SK-N-SH treated with all-trans-retinoic acid at 6 μM for 48 hours (cell line): Measurements from ENCODE around the gene TAS2R8.
"Not testable (repeated sequence)": the region's sequence is repeated elsewhere in the genome, so short reads cannot be mapped to it uniquely, and the experiment has no call there.

Source experiments
- ATAC-seq: fragments of 200-7000 bp; cut with Tn5 transposase; 3 replicates; pipeline ENCODE4 v1.9.1; 2020; ENCODE audit warnings: mild to moderate bottlenecking, moderate library complexity
- ARNTL ChIP-seq: fragments of 450-650 bp; formaldehyde crosslinking; IDR thresholded peaks from 2 replicates; pipeline ENCODE4 v1.5.0; 2020; ENCODE audit warnings: low read depth, mild to moderate bottlenecking, moderate library complexity, borderline replicate concordance
- CREB5 ChIP-seq: fragments of 250-450 bp; sonication (Bioruptor Pico); IDR thresholded peaks from 2 replicates; pipeline ENCODE4 v1.5.1; 2020; ENCODE audit warnings: low read depth, mild to moderate bottlenecking, moderate library complexity
- CSDC2 ChIP-seq: fragments of 250-450 bp; sonication (Bioruptor Pico); IDR thresholded peaks from 2 replicates; pipeline ENCODE4 v1.5.0; 2020; ENCODE audit warnings: mild to moderate bottlenecking, moderate library complexity
- CSRNP3 ChIP-seq: fragments of 250-450 bp; sonication (Bioruptor Pico); IDR thresholded peaks from 2 replicates; pipeline ENCODE4 v1.5.1; 2021; ENCODE audit warnings: mild to moderate bottlenecking, moderate library complexity
- ESRRG ChIP-seq: fragments of 250-450 bp; sonication (Bioruptor Pico); IDR thresholded peaks from 2 replicates; pipeline ENCODE4 v1.6.1; 2021; ENCODE audit warnings: mild to moderate bottlenecking
- ISL1 ChIP-seq: fragments of 250-450 bp; sonication (Bioruptor Pico); IDR thresholded peaks from 2 replicates; pipeline ENCODE4 v2.1.2; 2022; ENCODE audit warnings: mild to moderate bottlenecking, moderate library complexity
- POU6F1 ChIP-seq: fragments of 250-450 bp; sonication (Bioruptor Pico); IDR thresholded peaks from 2 replicates; pipeline ENCODE4 v1.8.0; 2021; ENCODE audit warnings: low read depth, mild to moderate bottlenecking, moderate library complexity, borderline replicate concordance
- PPARA ChIP-seq: fragments of 250-450 bp; sonication (Bioruptor Pico); IDR thresholded peaks from 2 replicates; pipeline ENCODE4 v1.5.0; 2020; ENCODE audit warnings: mild to moderate bottlenecking, borderline replicate concordance
- SNAI2 ChIP-seq: fragments of 250-450 bp; sonication (Bioruptor Pico); IDR thresholded peaks from 2 replicates; pipeline ENCODE4 v1.5.0; 2020; ENCODE audit warnings: mild to moderate bottlenecking, moderate library complexity
- TCF4 ChIP-seq: fragments of 250-450 bp; sonication (Bioruptor Pico); IDR thresholded peaks from 2 replicates; pipeline ENCODE4 v1.8.0; 2021; ENCODE audit warnings: mild to moderate bottlenecking, moderate library complexity, borderline replicate concordance
- TOX ChIP-seq: fragments of 250-450 bp; sonication (Bioruptor Pico); IDR thresholded peaks from 2 replicates; pipeline ENCODE4 v1.8.0; 2021; ENCODE audit warnings: mild to moderate bottlenecking, moderate library complexity, borderline replicate concordance
- ZC3H10 ChIP-seq: fragments of 250-450 bp; sonication (Bioruptor Pico); IDR thresholded peaks from 2 replicates; pipeline ENCODE4 v1.5.1; 2021; ENCODE audit warnings: mild to moderate bottlenecking, moderate library complexity
- ZFP30 ChIP-seq: fragments of 450-650 bp; formaldehyde crosslinking; IDR thresholded peaks from 2 replicates; pipeline ENCODE4 v1.5.0; 2022; ENCODE audit warnings: mild to moderate bottlenecking, moderate library complexity
- ZNF565 ChIP-seq: fragments of 450-650 bp; formaldehyde crosslinking; conservative IDR thresholded peaks from 2 replicates; pipeline ENCODE4 v1.5.0; 2020; ENCODE audit warnings: low read depth, mild to moderate bottlenecking, moderate library complexity
- ZNF70 ChIP-seq: fragments of 450-650 bp; formaldehyde crosslinking; IDR thresholded peaks from 2 replicates; pipeline ENCODE4 v1.5.0; 2020; ENCODE audit warnings: mild to moderate bottlenecking, moderate library complexity
- ZNF8 ChIP-seq: fragments of 450-650 bp; formaldehyde crosslinking; IDR thresholded peaks from 2 replicates; pipeline ENCODE4 v1.5.0; 2020; ENCODE audit warnings: mild to moderate bottlenecking, moderate library complexity
- TF ChIP-seq, protein P1 (sequence below): fragments of 250-450 bp; sonication (Bioruptor Pico); IDR thresholded peaks from 2 replicates; pipeline ENCODE4 v1.8.0; 2020; ENCODE audit warnings: mild to moderate bottlenecking, moderate library complexity, borderline replicate concordance

TAS2R8 gene

DNA sequence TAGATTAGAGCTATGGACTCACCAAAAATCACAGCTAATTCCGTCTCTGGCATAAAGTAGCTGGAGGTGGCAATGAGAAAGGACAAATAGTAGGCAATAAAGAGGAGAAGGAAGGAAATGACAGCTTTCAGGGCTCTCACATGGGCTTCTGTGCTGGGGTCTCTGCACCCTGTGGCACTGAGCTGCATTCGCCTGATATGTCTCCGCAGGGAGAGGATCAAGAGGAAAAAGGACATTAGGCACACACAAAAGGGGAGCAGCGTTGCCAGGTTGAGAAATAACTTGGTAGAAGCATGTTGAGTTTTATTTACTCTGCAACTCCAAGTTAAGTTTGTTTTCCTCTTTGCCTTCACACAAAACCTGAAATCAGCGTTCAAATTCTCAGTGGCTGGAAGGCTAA, 5.3 kb downstream of the TAS2R8 start (continued):
- TF ChIP-seq POU6F1 (CRISPR knock-in tag): no peak

GRCh38 chr12:10794222-10794621, 12.9 kb downstream of the TAS2R8 start:
- TF ChIP-seq SNAI2 (CRISPR knock-in tag): no peak
- ATAC-seq: no peak

- ATAC-seq: not testable (repeated sequence)
Observed at GRCh38 chr12:10791769-10792168, 15.3 kb downstream of the TAS2R8 start.

DNA sequence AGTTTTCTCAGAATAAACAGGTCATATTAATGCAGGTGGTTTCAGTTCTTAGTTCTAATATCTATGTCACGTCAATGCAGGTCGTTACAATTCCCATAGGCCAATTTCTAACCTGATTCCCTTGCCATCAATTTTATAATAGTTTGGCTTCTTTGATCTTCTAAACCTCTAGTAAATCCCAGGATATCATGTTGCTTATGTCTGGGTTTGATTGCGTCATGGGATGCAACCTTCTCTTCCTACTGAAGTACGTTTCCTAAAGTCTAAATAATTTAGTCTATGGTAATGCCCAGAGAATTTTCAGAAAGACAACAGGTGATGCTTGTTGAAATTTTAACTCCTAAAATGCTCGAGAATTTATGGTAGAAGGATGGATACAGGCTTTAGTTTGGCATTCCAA, 23.8 kb downstream of the TAS2R8 start:
- TF ChIP-seq ZNF70 (CRISPR knock-in tag) (no peak), TCF4 (CRISPR knock-in tag) (no peak), SNAI2 (CRISPR knock-in tag) (no peak)
- TF ChIP-seq, protein P1, sequence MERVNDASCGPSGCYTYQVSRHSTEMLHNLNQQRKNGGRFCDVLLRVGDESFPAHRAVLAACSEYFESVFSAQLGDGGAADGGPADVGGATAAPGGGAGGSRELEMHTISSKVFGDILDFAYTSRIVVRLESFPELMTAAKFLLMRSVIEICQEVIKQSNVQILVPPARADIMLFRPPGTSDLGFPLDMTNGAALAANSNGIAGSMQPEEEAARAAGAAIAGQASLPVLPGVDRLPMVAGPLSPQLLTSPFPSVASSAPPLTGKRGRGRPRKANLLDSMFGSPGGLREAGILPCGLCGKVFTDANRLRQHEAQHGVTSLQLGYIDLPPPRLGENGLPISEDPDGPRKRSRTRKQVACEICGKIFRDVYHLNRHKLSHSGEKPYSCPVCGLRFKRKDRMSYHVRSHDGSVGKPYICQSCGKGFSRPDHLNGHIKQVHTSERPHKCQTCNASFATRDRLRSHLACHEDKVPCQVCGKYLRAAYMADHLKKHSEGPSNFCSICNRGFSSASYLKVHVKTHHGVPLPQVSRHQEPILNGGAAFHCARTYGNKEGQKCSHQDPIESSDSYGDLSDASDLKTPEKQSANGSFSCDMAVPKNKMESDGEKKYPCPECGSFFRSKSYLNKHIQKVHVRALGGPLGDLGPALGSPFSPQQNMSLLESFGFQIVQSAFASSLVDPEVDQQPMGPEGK (CRISPR knock-in tag): no peak
- no peak for ATAC-seq

DNA sequence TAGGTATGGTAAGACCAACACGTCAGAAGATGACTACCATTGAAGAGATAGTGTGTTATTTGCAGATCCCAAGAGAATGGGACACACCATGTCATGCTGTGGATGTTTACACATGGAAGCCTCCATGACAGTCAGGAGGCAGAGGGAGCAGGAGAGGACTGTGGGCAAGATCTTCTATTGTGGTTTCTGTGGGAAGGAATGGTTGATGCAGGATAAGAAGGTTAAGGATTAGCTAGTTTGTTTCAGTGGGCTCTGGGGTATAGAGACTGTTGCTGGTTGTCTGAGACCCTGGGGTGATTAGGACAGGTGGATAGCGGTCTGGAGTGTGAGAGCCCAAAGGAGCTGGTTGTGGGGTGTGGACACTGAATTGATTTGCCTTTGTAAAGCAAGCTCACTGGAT, 28.0 kb downstream of the TAS2R8 start:
- no peak for ATAC-seq
- TF ChIP-seq SNAI2 (CRISPR knock-in tag) (no peak), PPARA (no peak), CSRNP3 (no peak), ISL1 (no peak), ZNF70 (CRISPR knock-in tag) (no peak), TOX (CRISPR knock-in tag) (no peak), ESRRG (CRISPR knock-in tag) (no peak), CSDC2 (CRISPR knock-in tag) (no peak), POU6F1 (CRISPR knock-in tag) (no peak), ARNTL (CRISPR knock-in tag) (no peak), ZC3H10 (CRISPR knock-in tag) (no peak), ZFP30 (CRISPR knock-in tag) (no peak), ZNF565 (CRISPR knock-in tag) (no peak)
- TF ChIP-seq, protein P1 (CRISPR knock-in tag): no peak

DNA sequence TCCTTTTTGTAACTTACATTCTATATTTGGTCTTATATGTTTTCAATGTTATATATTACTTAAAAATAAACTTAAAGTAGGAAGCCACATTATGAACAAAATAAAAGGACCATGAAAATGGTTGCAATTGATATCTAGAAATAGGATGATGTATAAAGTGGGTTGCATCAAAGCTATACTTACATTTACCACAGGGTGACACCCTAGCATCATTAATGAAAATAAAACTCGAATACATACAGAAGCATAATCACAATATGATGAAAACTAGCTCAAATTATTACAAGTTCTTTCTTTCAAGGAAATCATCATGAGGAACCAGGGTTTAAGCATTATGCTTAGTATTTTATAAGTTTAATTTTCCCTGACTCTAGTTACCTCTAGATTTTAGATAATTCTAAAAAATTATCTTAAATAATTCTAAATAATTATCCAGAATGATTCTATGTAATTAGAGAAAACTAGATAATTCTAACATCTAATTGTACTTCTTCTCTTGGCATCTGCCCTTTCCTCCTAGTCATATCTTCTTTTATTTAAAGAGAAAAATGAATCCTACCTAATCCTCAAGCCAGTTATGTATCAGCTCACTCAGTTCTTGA, 35.9 kb downstream of the TAS2R8 start:
- peak; percentile 76 for ATAC-seq
- TF ChIP-seq TOX (CRISPR knock-in tag): no peak
- no peak for TF ChIP-seq ZNF565 (CRISPR knock-in tag)
- no peak for TF ChIP-seq ARNTL (CRISPR knock-in tag)
- TF ChIP-seq ZC3H10 (CRISPR knock-in tag): no peak
- no peak for TF ChIP-seq CSDC2 (CRISPR knock-in tag)
- TF ChIP-seq CREB5 (CRISPR knock-in tag): no peak
- TF ChIP-seq, protein P1 (CRISPR knock-in tag): no peak
- TF ChIP-seq ZNF8 (CRISPR knock-in tag): no peak
- TF ChIP-seq TCF4 (CRISPR knock-in tag): no peak
- TF ChIP-seq ZNF70 (CRISPR knock-in tag): no peak
- TF ChIP-seq POU6F1 (CRISPR knock-in tag): no peak
